GM20000 (cell line): ENCODE measurements around the gene AGAP1.

Experiments
- DNase-seq: peaks from one replicate; pipeline ENCODE4 v3.0.0; 2012; ENCODE audit warnings: low spot score
- TF ChIP-seq, protein P1 (sequence below): IDR thresholded peaks from 2 replicates; pipeline ENCODE4 v1.5.1; 2012; ENCODE audit warnings: mild to moderate bottlenecking, control low read depth; ENCODE audit errors: extremely low read depth, missing control alignments

The AGAP1 gene

DNA sequence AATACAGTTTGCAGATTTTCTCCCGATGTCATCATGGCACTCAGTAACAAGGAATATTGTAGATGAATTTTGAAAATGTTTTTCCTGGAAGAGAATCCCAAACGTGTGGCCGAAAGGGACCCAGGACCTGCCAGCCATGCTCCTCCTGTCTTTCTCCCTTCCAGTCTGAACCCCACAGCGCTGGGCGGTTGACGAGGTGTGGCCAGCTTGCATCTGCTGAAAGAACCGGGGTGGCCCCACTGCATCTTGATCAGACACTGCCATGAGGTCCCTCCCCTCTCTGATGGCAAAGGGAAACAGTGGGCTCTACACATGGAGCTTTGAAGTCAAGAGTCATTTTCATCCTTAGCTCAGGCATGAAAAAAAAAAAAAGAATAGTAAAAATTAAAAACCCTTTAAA lies 240.3 kb downstream of the AGAP1 start:
- DNase-seq: no peak
- TF ChIP-seq, protein P1, sequence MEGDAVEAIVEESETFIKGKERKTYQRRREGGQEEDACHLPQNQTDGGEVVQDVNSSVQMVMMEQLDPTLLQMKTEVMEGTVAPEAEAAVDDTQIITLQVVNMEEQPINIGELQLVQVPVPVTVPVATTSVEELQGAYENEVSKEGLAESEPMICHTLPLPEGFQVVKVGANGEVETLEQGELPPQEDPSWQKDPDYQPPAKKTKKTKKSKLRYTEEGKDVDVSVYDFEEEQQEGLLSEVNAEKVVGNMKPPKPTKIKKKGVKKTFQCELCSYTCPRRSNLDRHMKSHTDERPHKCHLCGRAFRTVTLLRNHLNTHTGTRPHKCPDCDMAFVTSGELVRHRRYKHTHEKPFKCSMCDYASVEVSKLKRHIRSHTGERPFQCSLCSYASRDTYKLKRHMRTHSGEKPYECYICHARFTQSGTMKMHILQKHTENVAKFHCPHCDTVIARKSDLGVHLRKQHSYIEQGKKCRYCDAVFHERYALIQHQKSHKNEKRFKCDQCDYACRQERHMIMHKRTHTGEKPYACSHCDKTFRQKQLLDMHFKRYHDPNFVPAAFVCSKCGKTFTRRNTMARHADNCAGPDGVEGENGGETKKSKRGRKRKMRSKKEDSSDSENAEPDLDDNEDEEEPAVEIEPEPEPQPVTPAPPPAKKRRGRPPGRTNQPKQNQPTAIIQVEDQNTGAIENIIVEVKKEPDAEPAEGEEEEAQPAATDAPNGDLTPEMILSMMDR: no peak

DNA sequence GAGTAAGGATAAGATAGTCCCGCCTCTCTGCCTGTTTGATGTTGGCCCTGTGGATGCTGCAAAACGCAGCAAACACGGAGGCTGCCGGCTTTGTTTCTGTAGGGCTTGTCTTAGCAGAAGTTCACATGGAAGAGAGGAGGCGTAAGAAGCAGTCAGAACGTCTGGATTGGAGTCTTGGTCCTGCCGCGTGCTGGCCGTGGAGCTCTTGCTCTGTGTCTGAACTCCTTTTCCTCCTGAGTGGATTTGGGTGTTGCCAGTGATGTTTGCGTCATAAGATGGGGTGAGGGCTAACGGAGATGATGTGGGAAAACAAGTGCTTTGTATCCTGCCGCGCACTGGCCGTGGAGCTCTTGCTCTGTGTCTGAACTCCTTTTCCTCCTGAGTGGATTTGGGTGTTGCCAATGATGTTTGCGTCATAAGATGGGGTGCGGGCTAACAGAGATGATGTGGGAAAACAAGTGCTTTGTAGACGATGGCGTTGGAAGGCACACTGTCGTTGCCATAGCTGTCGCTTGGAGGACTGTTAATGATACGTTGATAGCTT lies 240.9 kb downstream of the AGAP1 start:
- DNase-seq: no peak
- TF ChIP-seq, protein P1: no peak

DNA sequence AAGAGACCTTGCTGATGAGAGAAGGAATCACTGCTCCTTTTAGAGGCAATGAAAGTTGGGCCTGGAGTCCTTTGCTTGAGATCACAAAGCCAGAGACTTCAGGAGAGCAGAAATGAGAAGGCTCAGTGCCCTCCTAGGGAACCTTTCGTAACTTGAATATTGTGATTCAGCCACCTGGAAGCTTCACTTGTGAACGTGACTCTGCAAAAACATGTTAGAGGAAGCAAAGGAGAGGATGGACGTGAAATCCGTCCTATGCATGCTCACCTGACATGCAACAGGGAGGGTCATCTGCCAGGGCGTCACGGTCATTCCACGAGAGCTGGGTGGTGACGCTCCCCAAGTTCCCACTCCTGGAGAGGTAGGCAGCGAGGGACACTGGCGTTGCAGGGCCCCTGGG lies 243.6 kb downstream of the AGAP1 start:
- no peak for DNase-seq

DNA sequence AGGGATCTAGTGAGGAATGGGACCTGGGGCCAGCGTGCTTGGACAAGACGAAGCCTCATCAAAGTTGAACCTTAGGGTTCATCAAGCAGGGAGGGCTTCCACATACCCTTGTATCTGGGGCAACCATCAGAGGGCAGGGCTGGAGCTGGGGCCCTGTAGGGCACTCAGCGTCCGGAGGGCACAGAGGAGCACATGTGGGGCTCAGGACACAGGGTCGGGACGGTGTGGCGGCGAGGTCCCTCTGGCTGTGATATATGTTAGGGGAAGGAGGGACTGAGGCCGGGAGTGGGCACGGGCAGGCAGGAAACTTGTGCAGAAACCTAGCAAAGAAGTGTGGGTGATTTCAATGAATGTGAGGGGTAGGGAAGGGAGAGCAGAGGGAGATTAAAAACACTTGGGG lies 244.0 kb downstream of the AGAP1 start:
- DNase-seq: no peak
- TF ChIP-seq, protein P1: no peak

More for the DNA sequence above, 243.6 kb downstream of the AGAP1 start:
- TF ChIP-seq, protein P1: no peak

DNA sequence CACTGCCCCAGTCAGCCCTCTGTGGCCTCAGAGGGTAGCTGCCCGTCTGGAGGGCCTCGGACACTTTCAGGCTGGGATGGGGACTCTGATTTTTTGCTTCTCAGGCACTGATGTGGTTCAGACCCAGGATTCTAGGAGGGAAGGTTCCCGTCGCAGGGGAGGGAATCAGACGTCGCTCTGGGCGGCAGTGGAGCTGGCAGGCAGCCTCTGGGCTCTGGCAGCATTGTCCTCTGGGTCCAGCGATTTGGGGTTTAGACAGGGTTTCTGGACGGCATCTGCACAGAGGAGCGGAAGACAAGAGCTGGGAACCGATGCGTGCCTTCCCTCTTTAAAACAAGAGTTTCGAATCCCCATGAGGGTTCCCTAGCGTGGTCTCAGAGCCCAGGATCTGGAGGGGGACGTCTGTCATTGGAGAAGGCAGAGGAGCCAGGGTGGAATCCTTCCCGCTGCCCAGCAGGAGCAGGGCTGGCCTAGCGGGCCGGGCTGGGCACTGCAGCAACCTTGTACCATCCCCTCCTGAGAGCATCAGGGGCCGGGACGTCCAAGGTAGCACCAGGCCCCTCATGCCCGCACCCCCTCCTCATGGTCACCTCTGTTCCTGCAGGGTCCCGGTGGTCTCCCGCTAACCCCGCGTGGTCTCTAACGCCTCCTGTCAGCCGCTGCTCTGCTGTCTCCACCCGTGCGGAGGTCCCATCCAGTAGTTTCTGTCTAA lies 246.0 kb downstream of the AGAP1 start:
- no peak for DNase-seq

DNA sequence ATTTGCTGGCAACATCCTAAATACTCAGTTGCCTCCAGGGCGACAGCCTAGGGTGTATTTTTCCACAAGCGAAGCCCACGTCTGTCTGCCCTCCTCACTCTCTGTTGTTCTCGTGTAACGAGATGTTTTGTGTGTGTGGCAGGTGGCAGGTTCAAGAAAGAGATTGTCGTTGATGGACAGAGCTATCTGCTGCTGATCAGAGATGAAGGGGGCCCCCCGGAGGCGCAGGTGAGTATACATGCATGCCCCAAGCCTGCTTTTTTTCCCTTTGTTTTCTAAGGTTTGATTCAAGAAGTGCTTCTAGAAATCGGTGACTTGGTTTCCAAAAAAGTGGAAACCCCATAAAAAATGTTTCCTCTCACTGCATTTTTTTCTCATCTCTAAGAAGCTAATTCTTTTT lies 247.0 kb downstream of the AGAP1 start:
- no peak for DNase-seq
- TF ChIP-seq, protein P1: no peak

More for the DNA sequence above, 246.0 kb downstream of the AGAP1 start:
- TF ChIP-seq, protein P1: no peak

DNA sequence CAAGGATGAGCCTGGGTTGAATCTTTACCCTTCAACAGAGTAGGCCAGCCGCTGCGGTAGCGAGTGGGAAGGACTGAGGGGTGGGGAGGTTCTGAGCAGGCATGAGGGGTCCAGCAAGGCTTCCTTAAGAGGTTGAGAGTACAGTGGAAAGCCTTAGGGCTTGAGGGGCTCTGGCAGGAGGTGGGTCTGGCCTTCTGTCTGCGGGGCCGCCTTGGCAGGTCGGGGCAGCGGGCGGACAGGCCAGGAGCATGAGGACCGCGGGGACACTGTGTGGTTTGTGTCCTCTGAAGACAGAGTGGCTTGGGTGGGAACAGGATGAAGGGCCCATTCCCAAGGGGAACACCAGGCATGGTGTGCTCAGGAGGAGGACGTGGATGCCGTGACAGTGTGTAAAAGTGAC lies 250.3 kb downstream of the AGAP1 start:
- TF ChIP-seq, protein P1: no peak
- no peak for DNase-seq
